H1 (cell line): ENCODE results near the gene GRIA3. TPM values are rescaled to one million over a fixed set of nuclear protein-coding genes. Genes with fewer than 3 reads are reported as not detected.

Source experiments
- CTCF ChIA-PET: fragments of 300-600 bp; sonication (Branson Sonifier 250); formaldehyde crosslinking; loops from one replicate; lab custom pipeline; 2021; ENCODE audit not compliant: partially characterized antibody; lab: Charles Lee
- POLR2A ChIA-PET: fragments of 300-600 bp; sonication (Branson Sonifier 250); formaldehyde crosslinking; loops from one replicate; lab custom pipeline; 2021; ENCODE audit warnings: inconsistent platforms; ENCODE audit not compliant: partially characterized antibody; lab: Charles Lee
- DNase-seq, 2 experiments: peaks; one replicate each; pipeline versions ENCODE4 v3.0.0 to v3.0.0-alpha.2; 2010 to 2022; ENCODE audit warnings: low spot score in 2 of 2, low read depth in 1 of 2, mixed read lengths in 1 of 2
- FAIRE-seq: peaks from 2 replicates; lab custom pipeline; 2011; peaks lifted over from hg19 to GRCh38; lab: Jason Lieb, UNC
- H2AFZ ChIP-seq: 2 replicates; pipeline ENCODE4 v1.8.1; 2012; ENCODE audit warnings: low read length, inconsistent platforms
- H2AK5ac ChIP-seq: 2 replicates; pipeline ENCODE4 v1.6.1; 2013; ENCODE audit warnings: low read depth, low read length
- H2BK120ac ChIP-seq: replicated peaks from 2 replicates; pipeline ENCODE3; 2013; ENCODE audit warnings: low read depth, low read length, inconsistent platforms
- H2BK12ac ChIP-seq: 2 replicates; pipeline ENCODE4 v1.6.1; 2013; ENCODE audit warnings: low read depth, low read length
- H2BK15ac ChIP-seq: 2 replicates; pipeline ENCODE4 v1.6.1; 2013; ENCODE audit warnings: low read length
- H2BK20ac ChIP-seq: 2 replicates; pipeline ENCODE4 v1.6.1; 2013; ENCODE audit warnings: low read length
- H2BK5ac ChIP-seq: 2 replicates; pipeline ENCODE4 v1.6.1; 2013; ENCODE audit warnings: low read depth, low read length
- H3K14ac ChIP-seq: 2 replicates; pipeline ENCODE4 v1.6.1; 2013; ENCODE audit warnings: inconsistent platforms; ENCODE audit not compliant: insufficient read length
- H3K18ac ChIP-seq: 2 replicates; pipeline ENCODE4 v1.6.1; 2013; ENCODE audit warnings: low read length; ENCODE audit errors: extremely low read depth
- H3K23ac ChIP-seq: 2 replicates; pipeline ENCODE4 v1.6.1; 2013; ENCODE audit warnings: inconsistent platforms; ENCODE audit not compliant: insufficient read length
- H3K23me2 ChIP-seq: 2 replicates; pipeline ENCODE4 v1.6.1; 2013; ENCODE audit warnings: low read depth, low read length
- H3K27ac ChIP-seq: 2 replicates; pipeline ENCODE4 v1.6.1; 2011; ENCODE audit warnings: low read depth, low read length, inconsistent platforms
- H3K27me3 ChIP-seq, 4 experiments: replicated peaks in 1 of 4; 1 replicate in 1 of 4; 2 replicates in 3 of 4; pipeline versions ENCODE4 v1.6.1 to v1.8.1; 2011 to 2013; ENCODE audit warnings: low read length in 3 of 4, mild to moderate bottlenecking in 3 of 4, inconsistent platforms in 2 of 4, mixed read lengths in 2 of 4, moderate library complexity in 1 of 4; ENCODE audit not compliant: control insufficient read depth in 3 of 4, insufficient read depth in 3 of 4; ENCODE audit errors: extremely low read depth in 1 of 4
- H3K36me3 ChIP-seq, 4 experiments: 2 replicates each; pipeline versions ENCODE4 v1.6.1 to v1.8.1; 2011 to 2013; ENCODE audit warnings: mild to moderate bottlenecking in 4 of 4, low read length in 3 of 4, moderate library complexity in 2 of 4, control low read depth in 1 of 4, inconsistent platforms in 1 of 4; ENCODE audit not compliant: insufficient read depth in 4 of 4, control insufficient read depth in 2 of 4
- H3K4ac ChIP-seq: replicated peaks from 2 replicates; pipeline ENCODE3; 2013; ENCODE audit warnings: low read length, low read depth, mixed read lengths, inconsistent platforms; ENCODE audit not compliant: insufficient read length
- H3K4me1 ChIP-seq, 4 experiments: replicated peaks in 1 of 4; 1 replicate in 1 of 4; 2 replicates in 3 of 4; pipeline versions ENCODE4 v1.6.1 to v1.8.1; 2011 to 2013; ENCODE audit warnings: low read length in 3 of 4, inconsistent platforms in 2 of 4, mixed read lengths in 1 of 4; ENCODE audit not compliant: insufficient read depth in 4 of 4, control insufficient read depth in 3 of 4
- H3K4me2 ChIP-seq, 2 experiments: 2 replicates each; pipeline versions ENCODE4 v1.6.1 to v1.8.1; 2011 to 2013; ENCODE audit warnings: low read depth in 2 of 2, low read length in 2 of 2, control low read depth in 1 of 2, inconsistent platforms in 1 of 2, mild to moderate bottlenecking in 1 of 2; ENCODE audit not compliant: insufficient read depth in 1 of 2
- H3K4me3 ChIP-seq, 4 experiments: fragments of 200-600, 300-600 bp in 1 of 4; sonication (generic), shearing (Covaris generic), sonication (Bioruptor Twin) in 1 of 4; 2 replicates each; pipeline versions ENCODE4 v1.5.1 to v1.8.1; 2011 to 2016; ENCODE audit warnings: low read length in 4 of 4, low read depth in 3 of 4, control low read depth in 2 of 4, inconsistent platforms in 2 of 4, mild to moderate bottlenecking in 2 of 4, mixed read lengths in 1 of 4, moderate library complexity in 1 of 4; ENCODE audit not compliant: insufficient read depth in 2 of 4; ENCODE audit errors: extremely low read depth in 1 of 4
- H3K56ac ChIP-seq: replicated peaks from 2 replicates; pipeline ENCODE3; 2013; ENCODE audit warnings: low read depth, mild to moderate bottlenecking, mixed read lengths, low read length, inconsistent platforms; ENCODE audit not compliant: insufficient read length
- H3K79me1 ChIP-seq: 2 replicates; pipeline ENCODE4 v1.6.1; 2013; ENCODE audit warnings: low read depth, low read length, control low read depth
- H3K79me2 ChIP-seq, 2 experiments: 2 replicates each; pipeline versions ENCODE4 v1.6.1 to v1.8.1; 2012 to 2013; ENCODE audit warnings: low read length in 2 of 2, mild to moderate bottlenecking in 2 of 2, inconsistent platforms in 1 of 2; ENCODE audit not compliant: insufficient read depth in 2 of 2, control insufficient read depth in 1 of 2
- H3K9ac ChIP-seq, 4 experiments: replicated peaks in 1 of 4; 1 replicate in 1 of 4; 2 replicates in 3 of 4; pipeline versions ENCODE4 v1.6.1 to v1.8.1; 2011 to 2013; ENCODE audit warnings: low read depth in 3 of 4, low read length in 3 of 4, control low read depth in 2 of 4, mild to moderate bottlenecking in 2 of 4, moderate library complexity in 2 of 4, inconsistent platforms in 1 of 4; ENCODE audit errors: extremely low read depth in 1 of 4
- H3K9me3 ChIP-seq, 2 experiments: 2 replicates each; pipeline versions ENCODE4 v1.6.1 to v1.8.1; 2012 to 2013; ENCODE audit warnings: mild to moderate bottlenecking in 2 of 2, moderate library complexity in 2 of 2, control low read depth in 1 of 2, inconsistent platforms in 1 of 2, low read depth in 1 of 2, low read length in 1 of 2, mixed read lengths in 1 of 2; ENCODE audit not compliant: insufficient read depth in 2 of 2
- H4K20me1 ChIP-seq, 2 experiments: replicated peaks in 1 of 2; 2 replicates each; pipeline versions ENCODE3 to v1.8.1; 2011 to 2013; ENCODE audit warnings: inconsistent platforms in 2 of 2, low read length in 2 of 2, mild to moderate bottlenecking in 1 of 2; ENCODE audit not compliant: insufficient read depth in 2 of 2, control insufficient read depth in 1 of 2
- H4K5ac ChIP-seq: 2 replicates; pipeline ENCODE4 v1.6.1; 2013; ENCODE audit warnings: low read length, low read depth, mixed read lengths, inconsistent platforms; ENCODE audit not compliant: insufficient read length
- H4K8ac ChIP-seq: 2 replicates; pipeline ENCODE4 v1.8.0; 2013; ENCODE audit warnings: mild to moderate bottlenecking, moderate library complexity, low read length, inconsistent platforms; ENCODE audit not compliant: insufficient read depth; ENCODE audit errors: extremely low read depth
- H4K91ac ChIP-seq: replicated peaks from 2 replicates; pipeline ENCODE3; 2013; ENCODE audit warnings: low read length, mixed read lengths, inconsistent platforms; ENCODE audit not compliant: insufficient read length
- ASH2L ChIP-seq: fragments of 200-600, 300-600 bp; sonication (generic); IDR thresholded peaks from one replicate; pipeline ENCODE4 v1.7.1; 2017; ENCODE audit warnings: low read length
- CEBPB ChIP-seq: IDR thresholded peaks from 2 replicates; pipeline ENCODE4 v1.6.1; 2012; ENCODE audit warnings: low read depth, low read length
- EZH2 ChIP-seq: fragments of 200-600 bp; sonication (generic); IDR thresholded peaks from 2 replicates; pipeline ENCODE4 v1.7.1; 2012; ENCODE audit warnings: low read depth, mild to moderate bottlenecking, moderate library complexity, low read length, inconsistent platforms; ENCODE audit not compliant: severe bottlenecking
- HDAC2 ChIP-seq, 2 experiments: fragments of 300-600 bp in 1 of 2; sonication (generic) in 1 of 2; IDR thresholded peaks; 2 replicates each; pipeline ENCODE4 v1.6.1; 2011 to 2012; ENCODE audit warnings: low read depth in 2 of 2, low read length in 2 of 2, mild to moderate bottlenecking in 2 of 2, moderate library complexity in 2 of 2, borderline replicate concordance in 1 of 2, inconsistent platforms in 1 of 2
- NRF1 ChIP-seq: IDR thresholded peaks from 2 replicates; pipeline ENCODE4 v1.6.1; 2011; ENCODE audit warnings: mild to moderate bottlenecking, low read depth, low read length, improper control_type of control experiment
- PHF8 ChIP-seq: fragments of 200-600 bp; sonication (generic); conservative IDR thresholded peaks from 2 replicates; pipeline ENCODE4 v1.7.1; 2012; ENCODE audit warnings: low read depth, mild to moderate bottlenecking, inconsistent platforms, low read length, moderate library complexity
- POU5F1 ChIP-seq: IDR thresholded peaks from 2 replicates; pipeline ENCODE4 v1.6.1; 2011; ENCODE audit warnings: low read depth, mild to moderate bottlenecking, low read length, moderate library complexity
- SIRT6 ChIP-seq: IDR thresholded peaks from one replicate; pipeline ENCODE4 v1.7.1; 2012; ENCODE audit warnings: low read length, inconsistent platforms
- SP4 ChIP-seq: IDR thresholded peaks from 2 replicates; pipeline ENCODE4 v1.6.1; 2012; ENCODE audit warnings: low read length, inconsistent platforms
- TAF1 ChIP-seq: IDR thresholded peaks from 2 replicates; pipeline ENCODE4 v1.6.1; 2011; ENCODE audit warnings: mild to moderate bottlenecking, low read depth, low read length
- TAF7 ChIP-seq: optimal IDR thresholded peaks from 2 replicates; pipeline ENCODE3; 2011; ENCODE audit warnings: low read depth, mild to moderate bottlenecking, inconsistent platforms, low read length, moderate library complexity, borderline replicate concordance
- polyA plus RNA-seq, 7 experiments: library from polyadenylated mRNA; depleted of rRNA in 3 of 7; stranded (reverse) in 5 of 7; unstranded in 2 of 7; fragments of >200 nt in 5 of 7; fragments of 200-250 nt in 2 of 7; gene quantifications; 1 replicate in 5 of 7; 2 replicates in 1 of 7; 4 replicates in 1 of 7; pipeline versions ENCODE4 v1.2.1 to v1.2.3, GENCODE V29; 2011 to 2013; ENCODE audit warnings: missing spikeins in 2 of 7, mixed read lengths in 2 of 7
- total RNA-seq: library from RNA; stranded (reverse); fragmentation: NEBNext Ultra II Directional; extraction: Animal tissue kit (Norgen Biotek cat#: 25700); gene quantifications from 2 replicates; pipeline ENCODE4 v1.2.1, GENCODE V29; 2021
- TF ChIP-seq, protein P1 (sequence below): IDR thresholded peaks from 2 replicates; pipeline ENCODE4 v1.6.1; 2012; ENCODE audit warnings: inconsistent platforms
- TF ChIP-seq, protein P2 (sequence below): IDR thresholded peaks from 2 replicates; pipeline ENCODE4 v1.6.1; 2012; ENCODE audit warnings: low read length, inconsistent platforms

The GRIA3 gene
- total and polyA plus RNA-seq, 2 of the 8 experiments (the other 6 are each of a cell fraction or from before 2014, with no cell fraction given), result 2.6 to 3.0 TPM

- Histone ChIP-seq H3K56ac (no peak overlapping the region), H3K9me3 (no peaks in the 10 kb centered on the region), H3K4me2 (no peak overlapping the region), H3K79me2 (no peaks in the 10 kb centered on the region), H2BK20ac (no peak overlapping the region), H3K36me3 (no peaks in the 10 kb centered on the region), H3K4me3 (no peak overlapping the region), H3K9ac (no peak overlapping the region), H4K91ac (no peak overlapping the region), H3K79me1 (no peaks in the 10 kb centered on the region), H2BK120ac (no peak overlapping the region), H2BK12ac (no peak overlapping the region), H3K14ac (no peak overlapping the region), H3K23ac (no peak overlapping the region), H3K23me2 (no peaks in the 10 kb centered on the region), H4K8ac (no peak overlapping the region), H3K4ac (no peak overlapping the region), H4K5ac (no peak overlapping the region), H3K4me1 (no peaks in the 10 kb centered on the region; a peak in 1 of 7 replicates), H4K20me1 (no peaks in the 10 kb centered on the region), H2AFZ (no peak overlapping the region), H2BK15ac (no peak overlapping the region), H3K27me3 (no peaks in the 10 kb centered on the region), H2AK5ac (no peak overlapping the region), H3K27ac (no peak overlapping the region), H2BK5ac (no peak overlapping the region), H3K18ac (no peak overlapping the region)
- FAIRE-seq (peak; percentile 42), DNase-seq (no peak)
- TF ChIP-seq, protein P1, sequence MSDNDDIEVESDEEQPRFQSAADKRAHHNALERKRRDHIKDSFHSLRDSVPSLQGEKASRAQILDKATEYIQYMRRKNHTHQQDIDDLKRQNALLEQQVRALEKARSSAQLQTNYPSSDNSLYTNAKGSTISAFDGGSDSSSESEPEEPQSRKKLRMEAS, result no peak
- TF ChIP-seq POU5F1 (no peak), TAF1 (no peak), SIRT6 (no peak), HDAC2 (IDR thresholded peaks at IDR 0.05; ENCODE audit: borderline replicate concordance in 1 of 2, low read depth in 2 of 2, low read length in 2 of 2) (no peak), SP4 (no peak), EZH2 (no peak), TAF7 (no peak), CEBPB (no peak), ASH2L (no peak), NRF1 (no peak), PHF8 (no peak)
- TF ChIP-seq, protein P2, sequence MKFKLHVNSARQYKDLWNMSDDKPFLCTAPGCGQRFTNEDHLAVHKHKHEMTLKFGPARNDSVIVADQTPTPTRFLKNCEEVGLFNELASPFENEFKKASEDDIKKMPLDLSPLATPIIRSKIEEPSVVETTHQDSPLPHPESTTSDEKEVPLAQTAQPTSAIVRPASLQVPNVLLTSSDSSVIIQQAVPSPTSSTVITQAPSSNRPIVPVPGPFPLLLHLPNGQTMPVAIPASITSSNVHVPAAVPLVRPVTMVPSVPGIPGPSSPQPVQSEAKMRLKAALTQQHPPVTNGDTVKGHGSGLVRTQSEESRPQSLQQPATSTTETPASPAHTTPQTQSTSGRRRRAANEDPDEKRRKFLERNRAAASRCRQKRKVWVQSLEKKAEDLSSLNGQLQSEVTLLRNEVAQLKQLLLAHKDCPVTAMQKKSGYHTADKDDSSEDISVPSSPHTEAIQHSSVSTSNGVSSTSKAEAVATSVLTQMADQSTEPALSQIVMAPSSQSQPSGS, result no peak
- ChIA-PET CTCF (interaction anchor here (1.0 to 1.3 kb wide), 4 partner anchors 10 to 247 kb away, joined by 3 read pairs; no protein-coding TSS in a partner anchor), POLR2A (no interaction called here)
These were observed 240.5 kb downstream of the GRIA3 start for GRCh38 chrX:123424546-123424945.
